Stomach (tissue), 9 donors: ENCODE measurements around the gene IPO5. TPM values are rescaled to one million over a fixed set of nuclear protein-coding genes. Genes with fewer than 3 reads are reported as not detected.
"Not testable (repeated sequence)": the region's sequence is repeated elsewhere in the genome, so short reads cannot be mapped to it uniquely, and the experiment has no call there.

Experiments
- DNase-seq, 2 donors: peaks; one replicate each; pipeline versions ENCODE4 v3.0.0 to v3.0.0-alpha.2; 2013 to 2019
- H3K27ac ChIP-seq, 5 donors: fragments of 200-600 bp in 4 of 5; sonication (generic) in 4 of 5; one replicate each; pipeline ENCODE4 v1.5.1; 2013 to 2019; ENCODE audit warnings: mild to moderate bottlenecking in 1 of 5, moderate library complexity in 1 of 5
- H3K27me3 ChIP-seq, 3 donors: fragments of 200-600 bp; sonication (generic); one replicate each; pipeline ENCODE4 v1.5.1; 2017 to 2019; ENCODE audit warnings: mixed run types in 1 of 3
- H3K36me3 ChIP-seq, 4 donors: fragments of 200-600 bp; sonication (generic); 1 replicate in 3 of 4; 2 replicates in 1 of 4; pipeline ENCODE4 v1.5.1; 2016 to 2019
- H3K4me1 ChIP-seq, 4 donors: fragments of 200-600 bp; sonication (generic); one replicate each; pipeline ENCODE4 v1.5.1; 2016 to 2019
- H3K4me3 ChIP-seq, 4 donors: fragments of 200-600 bp; sonication (generic) in 3 of 4; one replicate each; pipeline ENCODE4 v1.5.1; 2016 to 2019; ENCODE audit warnings: mild to moderate bottlenecking in 1 of 4
- H3K9me3 ChIP-seq, 4 donors: fragments of 200-600 bp; sonication (generic); one replicate each; pipeline ENCODE4 v1.5.1; 2016 to 2019
- EP300 ChIP-seq: sonication (generic); formaldehyde crosslinking; IDR thresholded peaks from one replicate; pipeline ENCODE4 v1.6.1; 2017; ENCODE audit warnings: antibody characterized with exemption
- POLR2A ChIP-seq, 4 donors: fragments of 450-650 bp; IDR thresholded peaks; one replicate each; pipeline ENCODE4 v1.6.1; 2016; ENCODE audit warnings: antibody characterized with exemption in 4 of 4, control low read depth in 2 of 4, mild to moderate bottlenecking in 1 of 4, moderate library complexity in 1 of 4
- POLR2AphosphoS5 ChIP-seq, 3 donors: sonication (generic); formaldehyde crosslinking; IDR thresholded peaks; one replicate each; pipeline ENCODE4 v1.6.1; 2016; ENCODE audit warnings: antibody characterized with exemption in 3 of 3
- WGBS, 5 donors: extraction: QIAGEN DNeasy Blood & Tissue Kit in 3 of 5; methylation state at CpG; one replicate each; pipeline versions ENCODE4 v1.1.5 to v1.1.7; 2013 to 2018; 5-methylcytosine and 5-hydroxymethylcytosine counted together
- intact Hi-C: fragments of 100-400 bp; cut with DNase I; formaldehyde crosslinking; loops from one replicate; pipeline ENCODE4 v1.15.1; 2023; ENCODE audit warnings: low total_unique reads
- polyA plus RNA-seq, 3 donors: library from polyadenylated mRNA; stranded (reverse); fragments of 200-250 nt; gene quantifications; one replicate each; pipeline ENCODE4 v1.2.3, GENCODE V29; 2013
- total RNA-seq, 5 donors: library from RNA; depleted of rRNA; stranded (reverse); fragments of >200 nt; gene quantifications; one replicate each; pipeline versions ENCODE4 v1.1.0 to v1.2.3, GENCODE V29; 2014 to 2016
- TF ChIP-seq, protein P1 (sequence below), 7 experiments: fragments of 450-650 bp in 4 of 7; fragments of 200-600 bp in 3 of 7; sonication (generic) in 3 of 7; IDR thresholded peaks; one replicate each; pipeline ENCODE4 v1.5.1; 2016 to 2019; ENCODE audit warnings: antibody characterized with exemption in 7 of 7, control low read depth in 2 of 7, mild to moderate bottlenecking in 1 of 7
- donor health status: healthy with polysubstance abuse.
- donor health status: Bipolar disorder and iron deficiency.
- donor health status: healthy.

IPO5 gene
- total and polyA plus RNA-seq, 8 donors = 24.7 to 236 (median 60.1) TPM

DNA sequence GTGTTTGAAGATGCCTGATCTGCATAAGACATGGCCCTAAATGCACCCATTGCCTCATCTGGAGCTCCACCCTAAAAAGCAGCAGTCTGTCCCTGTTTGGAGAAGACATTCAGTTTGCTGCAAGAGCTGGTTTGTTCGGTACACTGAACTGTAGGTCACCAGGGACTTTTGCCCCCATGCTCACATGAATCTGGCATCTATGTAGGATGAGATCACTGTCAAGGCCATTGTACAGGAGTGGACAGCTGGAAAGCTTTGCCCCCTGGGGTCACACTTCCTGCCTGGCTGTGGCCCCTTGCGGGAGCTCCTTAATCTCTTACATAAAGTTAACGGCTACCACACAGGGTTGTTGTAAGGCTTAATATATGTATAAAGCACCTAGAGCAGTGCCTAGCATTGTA, 73.0 kb downstream of the IPO5 start:
- TF ChIP-seq POLR2AphosphoS5 (IDR thresholded peaks at IDR 0.05) = no peak
- TF ChIP-seq EP300 = no peak
- TF ChIP-seq, protein P1, sequence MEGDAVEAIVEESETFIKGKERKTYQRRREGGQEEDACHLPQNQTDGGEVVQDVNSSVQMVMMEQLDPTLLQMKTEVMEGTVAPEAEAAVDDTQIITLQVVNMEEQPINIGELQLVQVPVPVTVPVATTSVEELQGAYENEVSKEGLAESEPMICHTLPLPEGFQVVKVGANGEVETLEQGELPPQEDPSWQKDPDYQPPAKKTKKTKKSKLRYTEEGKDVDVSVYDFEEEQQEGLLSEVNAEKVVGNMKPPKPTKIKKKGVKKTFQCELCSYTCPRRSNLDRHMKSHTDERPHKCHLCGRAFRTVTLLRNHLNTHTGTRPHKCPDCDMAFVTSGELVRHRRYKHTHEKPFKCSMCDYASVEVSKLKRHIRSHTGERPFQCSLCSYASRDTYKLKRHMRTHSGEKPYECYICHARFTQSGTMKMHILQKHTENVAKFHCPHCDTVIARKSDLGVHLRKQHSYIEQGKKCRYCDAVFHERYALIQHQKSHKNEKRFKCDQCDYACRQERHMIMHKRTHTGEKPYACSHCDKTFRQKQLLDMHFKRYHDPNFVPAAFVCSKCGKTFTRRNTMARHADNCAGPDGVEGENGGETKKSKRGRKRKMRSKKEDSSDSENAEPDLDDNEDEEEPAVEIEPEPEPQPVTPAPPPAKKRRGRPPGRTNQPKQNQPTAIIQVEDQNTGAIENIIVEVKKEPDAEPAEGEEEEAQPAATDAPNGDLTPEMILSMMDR (IDR thresholded peaks at IDR 0.05) = no peak
- no peak for TF ChIP-seq POLR2A (IDR thresholded peaks at IDR 0.05)
- intact Hi-C loops = no loop called here
- no peaks in the 10 kb centered on the region for H3K9me3 ChIP-seq
- H3K27me3 ChIP-seq = no peaks in the 10 kb centered on the region
- no peak overlapping the region for H3K4me3 ChIP-seq
- H3K36me3 ChIP-seq = peaks cover 0 to 32% (median 27%) of the 10 kb centered on the region in 4 donors
- H3K27ac ChIP-seq = no peak overlapping the region
- 44 to 60% (median 53%) methylated on average over 3 of the region's 3 CpGs for WGBS, 5 donors
- peak in 1 of 2 donors; percentile 28 for DNase-seq
- H3K4me1 ChIP-seq = no peaks in the 10 kb centered on the region

DNA sequence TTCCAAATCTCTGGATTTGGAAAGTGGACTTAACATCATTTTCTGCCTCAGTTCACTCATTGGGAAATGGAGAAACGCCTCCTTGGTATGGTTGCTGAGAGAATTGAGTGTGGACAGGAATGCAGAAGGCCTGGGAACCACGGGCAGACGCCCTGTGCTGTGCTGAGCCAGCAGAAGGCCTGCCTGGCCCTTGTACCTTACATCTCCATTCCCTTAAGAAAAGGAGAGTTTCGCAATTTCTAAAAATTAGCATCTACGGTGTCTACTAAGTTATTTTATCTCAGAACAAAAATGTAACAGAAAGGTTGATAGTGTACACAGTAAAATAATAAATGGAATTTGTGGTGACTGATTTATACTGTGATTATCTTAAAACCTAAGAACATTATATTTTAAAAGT, 78.7 kb downstream of the IPO5 start:
- Histone ChIP-seq H3K4me1 (no peaks in the 10 kb centered on the region), H3K27me3 (no peaks in the 10 kb centered on the region), H3K9me3 (no peaks in the 10 kb centered on the region), H3K27ac (no peak overlapping the region), H3K4me3 (no peak overlapping the region), H3K36me3 (no peaks in the 10 kb centered on the region)
- TF ChIP-seq EP300 (no peak), POLR2AphosphoS5 (IDR thresholded peaks at IDR 0.05) (no peak), POLR2A (IDR thresholded peaks at IDR 0.05) (no peak)
- TF ChIP-seq, protein P1 (IDR thresholded peaks at IDR 0.05) = no peak
- 76 to 87% (median 82%) methylated on average over 5 of the region's 5 CpGs for WGBS, 5 donors
- DNase-seq = no peak
- intact Hi-C loops = no loop called here

DNA sequence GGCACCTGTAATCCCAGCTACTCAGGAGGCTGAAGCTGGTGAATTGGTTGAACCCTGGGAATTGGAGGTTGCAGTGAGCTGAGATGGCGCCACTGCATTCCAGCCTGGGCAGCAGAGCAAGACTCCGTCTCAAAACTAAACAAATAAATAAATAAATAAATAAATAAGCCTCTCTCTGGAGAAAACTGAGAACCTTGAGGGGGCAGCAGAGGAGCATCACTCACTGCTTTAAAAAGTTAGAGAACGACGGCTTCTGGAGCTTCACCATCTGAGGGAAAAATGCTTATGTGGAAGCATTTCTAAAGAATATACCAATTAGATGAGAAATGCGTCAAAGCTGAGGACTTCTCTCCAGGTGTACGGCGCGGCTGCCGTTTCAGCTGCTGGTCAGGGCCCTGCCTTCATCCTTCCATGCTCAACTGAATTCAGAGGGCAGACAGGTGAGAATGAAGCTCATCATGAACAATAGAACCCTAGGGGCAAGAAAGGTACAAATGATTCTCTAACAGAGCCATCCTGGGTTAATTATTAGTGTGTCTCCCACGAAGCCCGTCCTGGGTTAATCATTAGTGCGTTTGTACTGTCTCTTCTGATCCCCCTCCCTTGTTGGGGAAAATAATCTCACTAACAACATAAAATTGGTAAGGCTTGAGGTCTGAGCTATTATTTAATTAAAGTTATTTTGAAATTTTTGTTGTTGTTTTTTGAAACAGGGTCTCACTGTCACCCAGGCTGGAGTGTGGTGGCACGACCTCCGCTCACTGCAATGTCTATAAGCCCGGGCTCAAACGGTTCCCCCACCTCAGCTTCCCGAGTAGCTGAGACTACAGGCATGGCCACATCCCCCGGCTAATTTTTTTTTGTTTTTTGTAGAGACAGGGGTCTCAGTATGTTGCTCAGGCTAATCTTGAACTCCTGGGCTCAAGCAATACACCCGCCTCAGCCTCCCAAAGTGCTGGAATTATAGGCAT, 80.1 kb downstream of the IPO5 start:
- intact Hi-C loops = no loop called here

DNA sequence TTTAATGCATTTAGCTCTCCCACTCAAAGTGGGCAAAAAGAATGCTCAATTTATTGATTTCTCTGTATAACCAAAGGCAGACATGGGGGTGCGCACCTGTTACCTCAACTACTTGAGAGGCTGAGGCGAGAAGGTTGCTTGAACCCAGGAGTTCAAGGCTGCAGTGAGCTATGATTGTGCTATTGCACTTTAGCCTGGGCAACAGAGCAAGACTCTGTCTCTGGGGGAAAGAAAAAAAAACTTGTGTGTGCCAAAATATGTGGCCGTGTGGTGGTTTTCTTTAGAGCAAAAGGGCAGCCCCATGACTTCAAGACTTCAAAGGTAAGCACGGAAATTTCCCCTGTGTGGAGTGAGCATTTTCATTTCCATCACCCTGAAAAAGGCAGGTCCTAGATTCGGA, 81.9 kb downstream of the IPO5 start:
- Histone ChIP-seq H3K27ac (no peak overlapping the region), H3K27me3 (no peaks in the 10 kb centered on the region), H3K4me3 (no peak overlapping the region), H3K9me3 (no peaks in the 10 kb centered on the region), H3K36me3 (no peaks in the 10 kb centered on the region), H3K4me1 (no peaks in the 10 kb centered on the region)
- TF ChIP-seq, protein P1 (IDR thresholded peaks at IDR 0.05) = no peak
- TF ChIP-seq EP300 = no peak
- TF ChIP-seq POLR2AphosphoS5 (IDR thresholded peaks at IDR 0.05) = no peak
- TF ChIP-seq POLR2A (IDR thresholded peaks at IDR 0.05) = no peak
- DNase-seq = no peak
- 58 to 85% (median 81%) methylated on average over 5 of the region's 5 CpGs for WGBS, 5 donors
- intact Hi-C loops = no loop called here

More for the DNA sequence above, 80.1 kb downstream of the IPO5 start:
- WGBS, 5 donors = 46 to 58% (median 56%) methylated on average over 19 of the region's 19 CpGs
- peak in 1 of 2 donors; percentile 74 for DNase-seq
- no peak for TF ChIP-seq POLR2AphosphoS5 (IDR thresholded peaks at IDR 0.05)
- TF ChIP-seq, protein P1 (IDR thresholded peaks at IDR 0.05) = peak in 1 of 7 experiments; percentile 19
- Histone ChIP-seq H3K27me3 (no peaks in the 10 kb centered on the region), H3K4me1 (no peaks in the 10 kb centered on the region), H3K27ac (no peak overlapping the region), H3K36me3 (no peaks in the 10 kb centered on the region), H3K9me3 (no peaks in the 10 kb centered on the region), H3K4me3 (no peak overlapping the region)

DNA sequence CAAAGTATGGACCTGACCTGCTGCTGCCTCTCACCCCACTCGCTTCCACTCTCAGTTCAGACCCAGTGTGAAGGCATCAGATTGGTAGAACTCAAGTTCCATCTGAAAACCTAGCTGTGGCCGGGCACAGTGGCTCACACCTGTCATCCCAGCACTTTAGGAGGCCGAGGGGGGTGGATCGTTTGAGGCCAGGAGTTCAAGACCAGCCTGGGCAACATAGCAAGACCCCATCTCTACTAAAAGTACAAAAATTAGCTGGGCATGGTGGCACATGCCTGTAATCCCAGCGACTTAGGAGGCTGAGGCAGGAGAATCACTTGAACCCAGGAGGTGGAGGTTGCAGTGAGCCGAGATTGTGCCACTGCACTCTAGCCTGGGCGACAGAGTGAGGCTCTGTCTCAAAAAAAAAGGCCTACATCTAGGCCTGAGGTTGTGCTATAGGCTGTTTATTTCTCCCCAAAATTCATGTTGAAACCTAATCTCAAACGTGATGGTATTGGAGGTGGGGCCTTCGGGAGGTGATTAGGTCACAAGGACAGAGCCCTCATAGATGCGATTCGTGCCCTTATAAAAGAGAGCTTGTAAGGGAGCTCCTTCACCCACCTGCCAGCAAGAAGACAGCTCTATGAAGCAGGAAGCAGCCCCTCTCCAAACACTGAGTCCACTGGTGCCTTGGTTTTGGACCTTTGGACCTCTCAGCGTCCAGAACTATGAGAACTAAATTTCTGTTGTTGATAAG, 83.3 kb downstream of the IPO5 start:
- H3K4me1 ChIP-seq, H3K36me3 ChIP-seq, H3K27ac ChIP-seq, H3K9me3 ChIP-seq, H3K4me3 ChIP-seq, H3K27me3 ChIP-seq, intact Hi-C loops, DNase-seq: not testable (repeated sequence)
- WGBS, 5 donors = 80 to 90% (median 88%) methylated on average over 10 to 12 of the region's 12 CpGs
